GM21786 (cell line): ENCODE measurements around the gene NEURL1.
"Not testable (repeated sequence)": the region's sequence is repeated elsewhere in the genome, so short reads cannot be mapped to it uniquely, and the experiment has no call there.

Experiments used
- ATAC-seq: cut with Tn5 transposase; IDR thresholded peaks from one replicate; pipeline ENCODE4 v1.9.1; 2021; ENCODE audit not compliant: unreplicated experiment

NEURL1 gene

DNA sequence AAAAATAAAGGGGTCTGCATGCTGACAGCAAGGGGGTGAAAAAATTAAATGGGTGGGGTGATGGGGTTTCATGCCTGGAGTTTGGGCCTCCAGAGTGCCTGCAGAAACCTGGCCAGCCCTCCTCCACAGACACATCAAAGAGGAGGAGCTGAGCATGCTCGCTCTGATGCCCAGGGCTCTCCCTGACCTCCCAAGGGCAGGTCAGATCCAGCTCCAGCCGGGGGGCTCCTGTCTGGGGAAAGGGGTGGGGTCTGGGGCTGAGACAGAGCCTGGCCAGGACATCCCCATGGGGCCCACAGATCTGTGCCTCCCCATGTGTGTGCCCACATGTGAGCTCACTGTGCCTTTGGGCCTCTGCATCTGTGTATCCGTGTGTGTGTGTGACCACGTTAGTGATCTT is 33.9 kb upstream of the NEURL1 start:
- no peak for ATAC-seq

DNA sequence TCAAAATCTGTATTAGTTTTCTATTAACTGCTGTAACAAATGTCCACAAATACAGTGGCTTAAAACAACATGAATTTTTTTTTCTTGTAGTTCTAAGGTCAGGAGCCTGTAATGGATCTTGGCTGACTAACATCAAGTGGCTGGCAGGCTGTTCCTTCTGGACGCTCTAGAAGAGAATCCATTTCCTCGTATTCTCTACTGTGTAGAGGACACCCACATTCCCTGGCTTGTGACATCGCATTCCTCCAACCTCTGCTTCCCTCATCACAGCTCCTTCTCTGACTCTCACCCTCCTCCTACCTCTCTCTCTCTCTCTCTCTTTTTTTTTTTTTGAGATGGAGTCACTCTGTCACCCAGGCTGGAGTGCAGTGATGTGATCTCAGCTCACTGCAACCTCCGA is 30.0 kb upstream of the NEURL1 start:
- ATAC-seq = no peak

DNA sequence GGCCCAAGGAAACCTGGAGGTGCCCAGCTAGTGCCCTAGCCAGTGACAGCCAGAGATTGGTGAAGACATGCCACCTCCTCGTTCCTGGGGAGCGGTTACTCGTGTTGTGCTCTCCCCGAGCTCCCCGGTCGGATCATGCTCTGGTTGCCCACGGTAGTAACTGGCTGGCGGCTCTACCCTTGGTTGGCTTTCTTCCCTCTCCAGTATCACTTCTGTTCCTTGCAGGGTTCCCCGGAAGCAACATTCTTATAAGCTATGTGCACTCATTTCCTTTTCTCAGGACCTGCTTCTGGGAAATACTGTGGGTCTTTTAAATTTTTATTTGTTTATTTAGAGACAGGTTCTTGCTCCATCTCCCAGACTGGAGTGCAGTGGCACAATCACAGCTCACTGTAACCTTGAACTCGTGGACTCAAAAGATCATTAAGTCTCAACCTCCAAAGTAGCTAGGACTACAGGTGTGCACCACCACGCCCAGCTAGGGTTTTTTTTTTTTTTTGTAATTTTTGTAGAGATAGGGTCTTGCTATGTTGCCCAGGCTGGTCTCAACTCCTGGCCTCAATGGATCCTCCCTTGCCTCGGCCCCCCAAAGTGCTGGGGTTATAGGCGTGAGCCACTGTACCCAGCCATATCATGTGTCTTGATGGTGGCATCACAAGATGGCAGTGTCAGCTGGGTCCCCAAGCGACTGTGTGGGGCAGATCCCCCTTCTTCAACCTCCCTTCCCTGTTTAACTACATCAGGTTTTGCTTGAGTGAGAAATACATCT is 27.9 kb upstream of the NEURL1 start:
- no peak for ATAC-seq

DNA sequence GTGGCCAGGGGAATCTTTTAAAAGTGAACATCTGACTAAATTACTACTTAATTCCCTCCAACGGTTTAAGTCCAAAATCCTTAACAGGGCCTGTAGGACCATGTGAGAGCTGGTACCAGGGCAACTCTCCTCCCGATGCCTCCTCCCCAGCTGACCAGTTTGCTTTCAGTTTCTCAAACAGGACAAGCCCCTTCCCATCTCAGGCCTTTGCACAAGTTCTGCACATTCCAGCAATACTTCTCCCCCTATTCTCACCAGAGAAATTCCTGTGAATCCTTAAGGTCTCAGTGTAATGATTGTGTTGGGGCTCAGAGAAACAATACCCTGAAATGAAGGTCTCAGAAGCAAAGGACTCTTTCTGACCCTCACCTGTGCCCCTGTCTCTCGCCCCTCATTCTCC is 26.8 kb upstream of the NEURL1 start:
- ATAC-seq = no peak

DNA sequence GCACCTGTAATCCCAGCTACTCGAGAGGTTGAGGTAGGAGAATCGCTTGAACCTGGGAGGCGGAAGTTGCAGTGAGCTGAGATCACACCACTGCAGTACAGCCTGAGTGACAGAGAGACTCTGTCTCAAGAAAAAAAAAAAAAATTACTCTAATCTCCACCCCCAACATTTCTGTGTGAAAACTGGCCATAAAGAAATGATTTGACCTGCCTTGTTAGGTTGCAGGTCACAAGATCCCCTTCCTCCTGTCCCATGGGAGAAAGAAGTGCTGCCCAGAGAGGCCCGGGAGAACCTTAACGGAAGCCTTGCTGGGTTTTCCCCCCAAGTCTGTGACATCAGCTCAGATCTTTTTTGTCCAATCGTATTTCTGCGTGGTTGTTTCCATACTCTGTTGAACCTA is 26.1 kb upstream of the NEURL1 start:
- ATAC-seq = peak; percentile 29

DNA sequence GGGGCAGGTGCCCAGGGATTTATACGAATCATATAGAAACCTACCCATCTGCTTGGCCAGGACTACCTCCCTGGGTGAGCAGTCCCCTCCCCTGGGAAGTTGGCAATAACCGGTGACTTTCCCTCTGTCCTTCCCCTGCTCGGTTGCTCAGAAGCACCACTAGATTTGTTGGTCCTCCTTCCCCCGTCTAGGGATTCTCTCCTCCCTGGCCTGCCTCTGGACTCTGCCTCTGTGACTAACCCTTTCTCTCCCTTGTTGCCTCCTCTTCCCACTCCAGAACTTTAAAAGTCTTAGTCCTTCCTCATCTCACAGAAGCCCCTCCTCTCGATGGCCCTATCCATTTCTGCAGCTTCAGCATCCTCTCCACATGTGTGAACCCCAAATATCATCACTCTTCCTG is 24.3 kb upstream of the NEURL1 start:
- ATAC-seq = no peak

DNA sequence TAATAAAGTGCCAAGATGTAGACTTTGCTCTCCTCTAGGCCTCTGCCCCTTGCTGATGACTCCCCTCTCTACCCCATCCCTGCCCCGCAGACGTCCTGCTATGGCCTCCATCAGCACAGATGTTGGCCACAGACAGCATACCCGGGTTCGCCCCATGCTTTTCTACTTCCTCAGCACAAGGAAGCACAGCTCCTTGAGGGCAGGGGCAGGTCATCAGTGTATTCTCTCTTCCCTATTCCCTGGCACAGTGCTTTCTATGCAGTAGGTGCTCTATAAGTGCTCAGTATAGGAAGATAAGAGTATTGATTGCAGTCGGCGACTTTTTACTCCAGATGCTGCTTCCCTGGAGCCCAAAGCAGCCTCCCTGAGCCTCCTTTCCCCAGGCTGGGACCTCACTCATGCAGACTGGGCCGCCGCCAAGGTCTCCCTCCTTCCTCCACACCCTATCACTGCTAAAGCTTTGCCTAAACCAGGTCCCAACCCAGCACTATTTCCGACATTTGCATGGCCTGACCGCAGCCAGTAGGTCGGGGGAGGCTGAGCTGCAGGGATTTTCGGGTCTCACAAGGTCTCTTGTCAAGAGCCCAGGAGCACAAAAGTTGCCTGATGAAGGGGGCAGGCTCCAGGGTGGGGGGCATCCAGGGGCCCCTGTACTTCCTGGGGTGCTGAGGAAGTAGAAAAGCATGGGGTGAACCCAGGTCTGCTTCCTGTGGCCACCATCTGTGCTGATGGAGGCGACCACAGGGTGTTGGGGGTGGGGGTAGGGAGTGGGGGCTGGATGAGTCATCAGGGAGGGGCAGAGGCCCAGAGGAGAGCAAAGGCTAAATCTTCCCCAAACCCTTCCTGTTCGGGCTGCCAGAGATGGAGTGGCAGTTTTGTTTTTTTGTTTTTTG is 22.5 kb upstream of the NEURL1 start:
- peak; percentile 63 for ATAC-seq

DNA sequence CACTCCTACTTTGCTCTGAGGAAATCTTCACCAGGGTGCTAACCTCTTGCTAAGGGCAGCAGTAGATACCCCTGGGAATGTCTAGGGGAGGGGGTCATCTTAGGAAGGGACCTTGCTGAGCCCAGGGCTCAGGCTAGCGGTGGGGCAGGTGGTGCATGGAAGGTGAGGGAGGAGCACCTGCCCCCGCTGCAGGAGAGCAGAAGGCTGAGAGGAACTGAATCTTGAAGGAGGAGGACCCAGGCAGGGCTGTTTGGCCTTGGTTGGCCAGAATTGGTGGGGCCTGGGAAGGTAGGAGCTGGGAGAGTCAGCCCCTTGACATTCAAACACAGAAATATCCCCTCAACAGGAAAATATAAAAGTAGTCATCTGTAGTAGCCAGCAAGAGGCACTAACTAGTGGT is 21.5 kb upstream of the NEURL1 start:
- ATAC-seq = peak; percentile 27

DNA sequence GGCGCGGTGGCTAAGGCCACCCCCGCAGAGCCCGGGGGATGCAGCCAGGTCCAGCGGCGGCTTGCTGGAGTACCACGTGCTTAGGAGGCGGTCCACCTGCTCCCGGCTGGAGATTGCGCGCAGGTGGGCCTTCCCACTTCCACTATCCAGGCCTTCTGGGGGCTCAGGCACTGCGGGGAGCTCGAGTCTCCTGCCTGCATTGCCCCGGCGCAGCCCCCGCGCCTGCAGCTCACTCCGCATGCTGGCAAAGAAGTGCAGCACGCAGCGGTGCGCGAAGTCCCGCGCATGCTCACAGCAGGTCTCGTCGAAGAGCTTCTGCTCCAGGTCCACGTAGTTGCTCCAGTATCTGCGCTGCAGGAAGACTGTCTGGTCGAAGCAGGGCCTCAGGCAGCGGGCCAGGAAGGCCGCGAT is 20.2 kb upstream of the NEURL1 start:
- no peak for ATAC-seq

DNA sequence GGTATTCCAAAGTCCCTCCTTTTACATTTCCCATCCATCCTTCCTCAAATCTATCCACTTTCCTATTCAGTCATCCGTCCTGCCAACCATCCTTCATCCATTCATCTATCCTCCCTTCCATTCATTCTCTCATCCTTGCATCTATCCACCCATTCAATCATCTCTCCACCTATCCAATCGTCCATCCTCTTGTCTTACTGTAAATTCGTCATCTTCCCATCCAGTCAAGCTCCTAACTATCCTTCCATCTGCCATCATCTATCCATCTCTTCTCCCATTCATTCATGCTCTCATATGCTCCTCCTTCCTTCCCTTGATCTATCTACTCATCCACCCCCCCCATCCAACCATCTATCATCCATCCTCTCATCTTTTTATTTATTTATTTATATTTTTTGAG is 19.4 kb upstream of the NEURL1 start:
- no peak for ATAC-seq

DNA sequence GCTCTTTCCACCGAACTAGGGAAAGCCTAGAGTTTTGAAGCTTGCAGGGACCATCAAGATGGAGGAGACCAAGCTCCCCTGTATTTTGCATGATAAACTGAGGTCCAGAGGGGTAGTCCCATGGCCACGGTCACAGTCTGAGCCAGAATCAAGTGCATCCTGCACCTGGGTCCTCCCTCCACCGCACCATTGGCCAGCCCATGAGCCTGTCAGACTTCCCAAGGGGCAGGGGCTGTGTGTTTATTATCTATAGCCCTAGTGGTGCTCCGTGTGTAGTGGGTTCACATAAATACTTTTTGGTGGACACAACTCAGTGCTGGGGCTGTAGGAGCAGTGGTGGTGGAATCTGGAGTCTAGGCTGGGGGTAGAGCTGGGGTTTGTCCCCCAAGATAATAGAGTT is 18.1 kb upstream of the NEURL1 start:
- ATAC-seq = no peak

DNA sequence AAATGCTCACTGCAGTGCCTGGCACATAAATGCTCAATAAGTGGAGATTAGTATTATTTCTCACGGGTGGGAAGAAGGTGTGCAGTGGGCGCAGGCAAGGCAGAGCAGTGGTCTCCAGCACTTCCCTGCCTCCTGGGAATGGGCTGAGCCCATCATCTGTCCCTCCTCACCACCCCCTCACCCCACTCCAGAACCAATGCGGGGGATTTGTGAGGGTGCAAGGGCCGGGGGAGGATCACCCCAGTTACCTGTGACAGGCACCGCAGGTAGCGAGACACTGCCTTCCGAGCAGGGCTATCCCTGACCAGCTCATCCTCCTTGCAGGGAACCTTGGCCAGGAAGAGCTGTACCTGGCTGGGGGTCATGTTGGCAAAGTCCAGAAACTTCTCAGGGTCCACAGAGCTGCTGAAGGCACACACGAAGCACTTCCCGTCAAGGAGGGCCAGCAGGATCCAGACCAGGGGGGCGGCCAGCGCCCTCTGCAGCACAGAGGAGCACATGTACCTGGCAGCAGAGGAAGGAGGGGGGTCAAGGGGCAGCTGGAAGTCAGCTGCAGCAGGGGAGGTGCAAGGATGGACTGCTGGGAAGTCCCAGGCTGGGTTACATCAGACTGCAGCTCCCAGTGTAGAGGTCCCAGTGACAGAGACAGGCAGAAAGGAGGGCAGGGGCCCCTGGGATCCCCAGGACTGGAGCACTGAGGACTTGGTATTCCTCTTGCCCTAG is 17.3 kb upstream of the NEURL1 start:
- peak; percentile 52 for ATAC-seq

DNA sequence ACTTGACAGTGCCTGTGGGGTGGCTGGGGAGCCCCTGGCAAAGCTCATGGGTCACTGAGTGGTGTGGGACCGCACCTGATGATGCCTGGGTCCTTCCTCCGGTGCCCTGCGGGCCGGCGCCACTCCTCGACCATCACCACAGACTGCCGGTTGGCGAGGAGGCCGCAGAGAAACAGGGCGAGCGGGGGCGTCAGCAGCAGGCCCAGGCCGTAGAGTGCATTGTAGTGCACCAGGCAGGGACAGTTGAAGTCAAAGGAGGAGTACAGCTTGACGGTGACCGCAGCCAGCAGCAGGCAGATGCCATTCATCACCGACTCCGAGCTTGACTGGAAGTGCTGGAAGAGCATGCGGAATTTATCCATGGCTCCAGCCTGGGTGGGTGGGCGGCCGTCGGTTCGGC is 14.8 kb upstream of the NEURL1 start:
- no peak for ATAC-seq

DNA sequence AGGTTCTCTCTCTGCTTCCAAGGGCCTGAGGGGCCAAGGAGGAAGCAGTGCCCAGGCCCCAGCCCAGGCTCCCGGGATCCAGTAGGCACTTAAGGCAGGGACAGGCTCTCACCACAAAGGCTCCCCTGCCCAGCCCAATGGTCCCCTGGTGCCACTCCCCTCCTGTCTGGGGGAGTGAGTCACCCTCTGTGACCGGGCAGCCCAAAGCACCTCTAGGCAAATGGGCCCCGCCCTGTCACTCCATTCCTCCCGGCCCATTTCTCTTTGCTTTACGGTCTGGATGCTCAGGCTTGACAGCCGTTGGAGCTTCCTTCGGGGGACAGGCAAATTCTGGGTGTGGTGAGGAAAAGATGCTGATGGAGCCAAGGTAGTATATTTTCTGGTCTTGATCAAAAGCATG is 14.4 kb upstream of the NEURL1 start, which contains the start of gene CALHM3:
Gene CALHM3, minus strand, starts transcription at position 106 of the 400 bp plus-strand sequence. CDS start 208 bp downstream, outside the sequence.
- ATAC-seq = no peak

DNA sequence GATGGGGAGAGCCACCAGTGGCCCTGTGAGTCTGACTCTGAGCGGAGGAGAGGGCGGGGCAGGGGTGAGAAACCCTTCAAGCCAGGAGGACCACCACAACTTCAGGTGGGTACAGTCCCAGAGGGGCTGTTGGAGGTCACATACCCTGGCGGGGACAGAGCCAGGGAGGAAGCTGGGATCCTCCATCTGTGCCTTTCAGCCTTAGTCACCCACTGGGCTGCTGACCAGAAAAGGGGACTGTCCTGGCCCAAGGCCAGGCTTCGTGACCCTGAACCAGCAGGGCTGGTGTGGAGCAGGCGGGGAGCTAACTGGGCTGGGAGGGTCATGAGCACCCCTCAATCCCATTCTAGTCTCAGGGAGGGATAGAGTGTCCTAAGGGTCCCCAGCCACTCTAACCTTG is 13.0 kb upstream of the NEURL1 start:
- no peak for ATAC-seq

DNA sequence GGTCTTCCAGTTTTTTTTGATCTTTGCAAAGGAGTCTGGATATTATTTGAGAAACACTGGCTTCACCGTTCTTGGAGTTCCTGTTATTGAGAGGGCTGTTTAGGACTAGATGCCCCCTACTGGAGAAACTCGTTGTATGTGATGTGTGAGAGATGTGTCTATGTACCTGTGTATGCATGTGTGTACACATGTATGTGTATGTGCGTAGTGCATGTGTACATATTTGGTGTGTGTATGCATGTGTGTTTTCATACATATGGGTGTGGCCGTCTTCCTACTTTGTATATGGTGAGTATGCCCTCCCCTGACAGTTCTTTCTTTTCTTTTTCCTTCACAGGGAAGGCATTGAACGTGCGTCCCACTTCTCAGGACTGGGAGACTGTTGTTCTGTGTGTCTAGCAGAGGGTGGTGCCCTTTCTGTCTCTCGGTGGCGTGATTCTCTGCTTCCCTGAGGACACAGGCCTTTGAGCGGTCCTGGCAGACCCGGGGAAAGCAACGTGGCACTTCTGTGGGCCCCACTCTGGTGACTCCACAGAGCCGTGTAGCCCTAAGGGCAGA is 11.5 kb upstream of the NEURL1 start:
- ATAC-seq = peak; percentile 62

DNA sequence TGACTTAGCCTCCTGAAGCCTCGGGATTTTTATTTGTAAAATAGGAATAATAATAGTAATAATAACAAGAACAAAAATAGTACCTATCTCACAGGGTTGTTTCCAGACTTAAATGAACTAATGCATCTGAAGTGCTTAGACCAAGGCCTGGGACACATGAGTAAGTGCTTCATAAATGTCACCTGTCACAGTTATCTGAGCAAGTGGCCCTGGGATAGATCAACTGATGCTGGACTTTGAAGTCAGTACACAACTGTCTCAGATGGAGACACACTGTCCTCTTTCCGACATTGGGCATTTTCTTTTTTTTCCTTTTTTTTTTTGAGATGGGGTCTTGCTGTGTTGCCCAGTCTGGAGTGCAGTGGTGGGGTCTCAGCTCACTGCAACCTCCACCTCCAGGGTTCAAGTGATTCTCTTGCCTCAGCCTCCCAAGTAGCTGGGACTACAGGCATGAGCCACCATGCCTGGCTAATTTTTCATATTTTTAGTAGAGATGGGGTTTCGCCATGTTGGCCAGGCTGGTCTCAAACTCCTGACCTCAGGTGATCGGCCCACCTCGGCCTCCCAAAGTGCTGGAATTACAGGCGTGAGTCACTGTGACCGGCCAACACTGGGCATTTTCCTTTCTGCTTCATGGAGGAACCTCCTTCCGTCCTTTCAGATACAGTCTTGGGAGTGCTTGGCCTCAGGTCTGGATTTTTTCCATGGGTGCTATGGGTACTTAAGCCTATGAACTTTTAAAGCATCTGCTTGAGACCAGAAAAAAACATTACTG is 6.7 kb upstream of the NEURL1 start:
- ATAC-seq = not testable (repeated sequence)

DNA sequence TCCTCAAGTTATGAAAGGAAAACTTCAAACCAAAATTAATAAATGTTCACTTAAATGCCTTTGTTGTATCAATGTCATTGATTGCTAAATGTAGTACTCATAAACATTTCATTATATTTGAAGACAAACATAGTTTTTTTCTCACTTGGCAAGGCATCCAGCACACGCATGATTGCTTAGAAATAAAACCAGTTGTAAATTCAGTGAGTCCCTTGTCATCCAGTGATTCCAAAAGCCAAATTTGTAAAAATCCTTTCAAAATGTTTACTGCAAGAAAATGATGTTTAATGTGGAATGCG is 6.1 kb upstream of the NEURL1 start:
- ATAC-seq = no peak

DNA sequence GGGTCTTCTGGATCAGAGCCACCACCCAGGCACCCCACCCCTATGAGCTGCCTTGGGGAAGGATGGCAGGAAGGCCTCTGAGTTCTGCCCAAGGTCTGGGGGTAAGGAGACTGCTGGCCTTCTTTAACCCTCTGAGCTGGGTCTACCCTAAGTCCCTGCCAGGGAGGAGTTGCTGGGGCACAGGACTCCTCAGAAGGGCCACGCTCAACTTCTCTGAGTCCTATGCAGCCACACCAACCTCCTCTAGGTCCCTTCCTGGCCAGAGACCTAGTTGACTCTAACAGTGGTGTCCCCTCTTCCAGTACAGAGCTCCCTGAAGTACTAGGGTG is 2.6 kb upstream of the NEURL1 start:
- ATAC-seq = peak; percentile 21

DNA sequence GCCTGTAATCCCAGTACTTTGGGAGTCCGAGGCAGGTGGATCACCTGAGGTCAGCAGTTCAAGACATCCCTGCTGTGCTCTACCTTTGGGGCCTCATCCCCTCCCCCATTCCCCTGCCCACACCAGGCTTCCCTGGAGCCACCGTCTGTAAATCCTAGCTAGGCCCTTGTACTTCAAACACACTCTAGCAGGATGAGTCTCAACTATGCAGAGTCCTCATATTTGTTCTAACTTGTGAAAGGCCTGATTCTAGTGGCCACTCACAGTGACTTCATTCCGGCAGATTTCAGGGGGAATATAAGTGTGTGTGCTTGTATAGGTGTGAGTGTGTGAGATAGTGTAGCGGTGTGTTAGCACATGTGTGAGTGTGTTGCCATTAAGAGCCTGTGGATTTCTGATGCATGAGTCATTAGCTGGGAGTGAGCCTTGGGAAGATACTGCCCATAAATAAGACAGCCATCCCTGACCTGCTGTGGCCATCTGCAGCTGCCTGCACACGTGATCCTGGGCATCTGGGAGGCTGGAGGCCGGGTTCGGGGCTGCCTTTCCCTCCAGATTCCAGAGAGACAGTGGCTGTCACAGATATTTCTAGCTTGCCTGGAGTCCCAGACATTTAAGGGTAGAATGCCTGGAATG is 1.7 kb upstream of the NEURL1 start:
- no peak for ATAC-seq
